Measurements from ENCODE around the gene CLIC1.
"Not testable (repeated sequence)": the region's sequence is repeated elsewhere in the genome, so short reads cannot be mapped to it uniquely, and the experiment has no call there.

DNA sequence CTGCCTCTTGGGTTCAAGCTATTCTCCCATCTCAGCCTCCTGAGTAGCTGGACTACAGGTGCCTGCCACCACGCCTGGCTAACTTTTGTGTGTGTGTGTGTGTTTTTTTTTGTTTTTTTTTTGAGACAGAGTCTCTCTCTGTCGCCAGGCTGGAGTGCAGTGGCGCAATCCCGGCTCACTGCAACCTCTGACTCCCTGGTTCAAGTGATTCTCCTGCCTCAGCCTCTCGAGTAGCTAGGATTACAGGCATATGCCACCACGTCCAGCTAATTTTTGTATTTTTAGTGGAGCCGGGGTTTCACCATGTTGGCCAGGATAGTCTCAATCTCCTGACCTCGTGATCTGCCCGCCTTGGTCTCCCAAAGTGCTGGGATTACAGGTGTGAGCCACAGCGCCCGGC lies 27.2 kb downstream of the CLIC1 start:
- not testable (repeated sequence) for TF ChIP-seq POLR2A (IDR thresholded peaks at IDR 0.05)
- TF ChIP-seq, protein P1, sequence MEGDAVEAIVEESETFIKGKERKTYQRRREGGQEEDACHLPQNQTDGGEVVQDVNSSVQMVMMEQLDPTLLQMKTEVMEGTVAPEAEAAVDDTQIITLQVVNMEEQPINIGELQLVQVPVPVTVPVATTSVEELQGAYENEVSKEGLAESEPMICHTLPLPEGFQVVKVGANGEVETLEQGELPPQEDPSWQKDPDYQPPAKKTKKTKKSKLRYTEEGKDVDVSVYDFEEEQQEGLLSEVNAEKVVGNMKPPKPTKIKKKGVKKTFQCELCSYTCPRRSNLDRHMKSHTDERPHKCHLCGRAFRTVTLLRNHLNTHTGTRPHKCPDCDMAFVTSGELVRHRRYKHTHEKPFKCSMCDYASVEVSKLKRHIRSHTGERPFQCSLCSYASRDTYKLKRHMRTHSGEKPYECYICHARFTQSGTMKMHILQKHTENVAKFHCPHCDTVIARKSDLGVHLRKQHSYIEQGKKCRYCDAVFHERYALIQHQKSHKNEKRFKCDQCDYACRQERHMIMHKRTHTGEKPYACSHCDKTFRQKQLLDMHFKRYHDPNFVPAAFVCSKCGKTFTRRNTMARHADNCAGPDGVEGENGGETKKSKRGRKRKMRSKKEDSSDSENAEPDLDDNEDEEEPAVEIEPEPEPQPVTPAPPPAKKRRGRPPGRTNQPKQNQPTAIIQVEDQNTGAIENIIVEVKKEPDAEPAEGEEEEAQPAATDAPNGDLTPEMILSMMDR (IDR thresholded peaks at IDR 0.05), result not testable (repeated sequence)
